Hematopoietic multipotent progenitor cell (in vitro differentiated cells): ENCODE measurements around the gene CFAP299. TPM values are rescaled to one million over a fixed set of nuclear protein-coding genes. Genes with fewer than 3 reads are reported as not detected.
"Not testable (repeated sequence)": the region's sequence is repeated elsewhere in the genome, so short reads cannot be mapped to it uniquely, and the experiment has no call there.

Experiments
- DNase-seq, 3 donors: peaks; one replicate each; pipeline ENCODE4 v3.0.0-alpha.2; 2011 to 2015; ENCODE audit warnings: low read depth in 2 of 3, low spot score in 2 of 3
- total RNA-seq: library from RNA; depleted of rRNA; stranded (reverse); fragments of >200 nt; gene quantifications from one replicate; pipeline ENCODE4 v1.2.3, GENCODE V29; 2012

Gene CFAP299
- total RNA-seq, 1 donor = 0.27 TPM

DNA sequence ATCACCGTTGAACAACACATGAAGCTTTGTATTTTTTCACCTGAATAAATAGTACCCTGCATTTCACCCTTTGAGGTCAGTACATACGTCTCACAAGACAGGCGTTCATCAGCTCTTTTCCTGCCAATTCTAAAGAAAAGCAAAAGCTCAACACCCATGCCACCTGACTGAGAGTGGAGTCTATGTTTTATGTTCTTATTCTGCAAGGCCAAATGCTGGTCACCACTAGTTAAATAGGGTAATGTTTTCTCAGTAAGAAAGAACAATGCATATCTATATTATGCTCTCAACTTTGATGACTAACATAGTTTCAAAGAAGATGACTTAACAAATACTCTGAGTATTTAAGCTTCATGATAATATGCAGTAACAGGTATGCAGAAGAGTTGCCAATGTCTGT lies 358.6 kb downstream of the CFAP299 start:
- no peak for DNase-seq

- DNase-seq = no peak
Measured at GRCh38 chr4:80705311-80705710, 369.8 kb downstream of the CFAP299 start.

DNA sequence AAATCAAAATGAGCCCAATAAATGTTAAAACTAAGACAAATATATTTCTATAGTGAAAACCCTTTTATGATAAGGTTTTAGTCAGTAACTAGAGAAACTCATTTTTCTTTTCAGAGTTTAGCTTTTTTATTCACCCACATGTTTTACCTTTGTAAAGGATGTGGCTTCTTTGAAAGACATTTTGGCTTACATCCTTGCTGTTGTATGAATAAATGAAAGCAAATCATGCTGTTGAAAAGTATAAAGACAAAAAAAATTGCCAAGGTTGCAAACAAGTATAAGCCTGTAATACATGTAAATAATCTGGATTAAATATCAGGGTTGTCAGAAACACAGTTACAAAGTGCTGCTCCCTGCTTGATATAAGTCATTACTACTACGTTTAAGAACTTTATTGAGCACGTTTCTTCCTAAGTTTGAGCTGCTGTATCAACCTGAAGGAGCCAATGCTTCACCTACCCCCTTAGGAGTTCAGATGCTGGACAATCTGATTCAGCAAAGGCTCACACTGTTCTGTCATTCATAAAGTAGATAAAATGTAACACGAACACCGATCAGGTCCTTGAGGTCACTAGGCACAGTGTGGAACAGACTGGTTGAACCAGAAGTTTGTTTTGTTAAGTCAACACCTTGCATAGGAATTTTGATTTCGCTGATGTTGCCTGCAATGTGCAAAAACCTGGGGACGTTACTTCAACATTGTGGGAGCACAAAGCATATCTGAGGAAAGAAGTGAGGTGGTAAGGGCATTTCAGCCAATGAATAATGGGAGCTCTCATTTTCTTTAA lies 373.7 kb downstream of the CFAP299 start:
- no peak for DNase-seq

GRCh38 chr4:80710748-80711451 lies 375.4 kb downstream of the CFAP299 start:
- no peak for DNase-seq

GRCh38 chr4:80711956-80712355 lies 376.4 kb downstream of the CFAP299 start:
- DNase-seq = no peak

DNA sequence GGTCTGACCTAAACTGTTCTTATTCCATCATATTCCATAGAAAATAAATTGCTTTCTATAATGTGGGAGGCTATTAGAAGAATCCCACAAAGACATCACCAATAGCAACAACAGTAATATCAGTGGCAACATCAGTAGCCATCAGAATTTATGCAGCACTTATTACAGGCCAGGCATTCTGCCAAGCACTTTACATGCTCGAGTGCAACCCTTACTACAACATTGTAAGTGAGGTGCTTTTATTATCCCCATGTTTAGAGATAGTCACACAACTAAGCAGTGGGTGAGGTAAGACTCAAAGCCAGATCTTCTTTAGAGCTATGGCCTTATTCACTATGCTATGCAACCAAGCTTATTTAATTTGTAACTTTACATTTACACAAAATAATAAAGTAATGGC lies 377.9 kb downstream of the CFAP299 start:
- no peak for DNase-seq

GRCh38 chr4:80717204-80717603 lies 381.7 kb downstream of the CFAP299 start:
- no peak for DNase-seq

DNA sequence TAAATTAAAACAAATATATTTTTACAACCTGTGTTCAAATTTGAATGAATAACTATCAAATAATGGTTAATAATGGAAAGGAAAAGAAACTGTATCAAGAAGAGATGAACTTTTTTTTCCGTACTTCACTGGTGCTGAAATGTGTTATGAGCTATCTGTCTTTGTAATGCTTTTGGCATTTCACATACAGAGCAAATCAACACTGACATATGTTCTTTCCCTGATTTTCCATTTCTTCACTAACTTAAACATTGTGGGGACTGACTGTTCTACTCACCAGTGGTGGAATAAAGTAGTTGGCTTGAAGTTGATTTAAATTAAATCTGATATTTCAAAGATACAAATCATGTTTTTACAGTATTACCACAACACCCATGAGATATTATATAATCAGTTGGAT lies 390.9 kb downstream of the CFAP299 start:
- no peak for DNase-seq

DNA sequence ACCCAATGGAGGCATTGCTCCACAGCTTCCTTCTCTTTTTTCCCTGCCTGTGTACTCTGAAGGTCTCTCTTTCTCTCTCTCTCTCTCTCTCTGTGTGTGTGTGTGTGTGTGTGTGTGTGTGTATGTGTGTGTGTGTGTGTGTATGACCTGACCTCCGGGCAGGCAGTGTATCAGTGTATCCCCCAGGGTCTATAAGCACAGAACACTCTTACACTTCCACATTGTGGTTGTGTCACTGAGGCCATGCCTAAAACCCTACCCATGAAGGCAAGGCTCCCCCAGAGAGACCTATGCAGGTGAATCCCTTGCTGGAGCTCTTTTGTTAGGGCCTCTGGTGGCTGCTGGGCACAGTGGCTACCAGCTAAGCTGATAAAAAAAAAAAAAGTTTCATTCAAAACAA lies 394.6 kb downstream of the CFAP299 start:
- no peak for DNase-seq

DNA sequence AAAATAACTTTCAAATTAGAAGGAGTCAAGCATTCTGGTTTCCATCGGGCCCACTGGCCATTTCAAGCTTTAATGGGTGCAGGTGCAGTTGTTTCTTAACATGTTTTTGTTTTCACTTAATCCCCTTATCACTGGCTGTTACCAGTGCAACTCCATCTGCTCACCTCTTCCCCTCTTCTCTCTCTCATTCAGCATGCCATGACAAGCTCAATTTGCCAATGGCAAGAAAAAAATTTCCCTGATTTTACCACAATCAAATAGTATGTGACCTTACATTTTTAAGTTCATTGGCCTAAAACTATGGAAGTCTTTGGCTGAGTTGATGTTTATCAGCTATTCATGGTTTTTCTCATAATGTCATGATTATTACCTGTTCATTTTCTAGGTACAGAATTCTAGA lies 395.9 kb downstream of the CFAP299 start:
- DNase-seq = no peak

GRCh38 chr4:80732010-80732409 lies 396.5 kb downstream of the CFAP299 start:
- no peak for DNase-seq

DNA sequence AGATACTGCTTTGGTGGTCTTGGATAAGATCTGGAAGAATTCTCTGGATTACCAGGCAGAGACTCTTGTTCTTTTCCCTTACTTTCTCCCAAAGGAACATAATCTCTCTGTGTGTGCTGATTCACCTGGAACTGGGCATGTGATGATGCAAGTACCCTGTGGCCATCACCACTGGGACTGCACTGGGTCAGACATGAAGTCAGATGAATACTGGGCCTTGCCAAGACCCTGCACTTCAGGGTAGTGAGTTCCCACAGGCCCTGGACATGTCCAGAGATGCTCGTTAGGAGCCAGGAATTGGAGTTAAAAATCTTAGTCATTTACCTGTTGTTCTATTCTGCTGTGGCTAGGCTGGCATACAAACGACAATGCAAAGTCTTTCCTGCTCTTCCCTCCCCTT lies 404.8 kb downstream of the CFAP299 start:
- no peak for DNase-seq

DNA sequence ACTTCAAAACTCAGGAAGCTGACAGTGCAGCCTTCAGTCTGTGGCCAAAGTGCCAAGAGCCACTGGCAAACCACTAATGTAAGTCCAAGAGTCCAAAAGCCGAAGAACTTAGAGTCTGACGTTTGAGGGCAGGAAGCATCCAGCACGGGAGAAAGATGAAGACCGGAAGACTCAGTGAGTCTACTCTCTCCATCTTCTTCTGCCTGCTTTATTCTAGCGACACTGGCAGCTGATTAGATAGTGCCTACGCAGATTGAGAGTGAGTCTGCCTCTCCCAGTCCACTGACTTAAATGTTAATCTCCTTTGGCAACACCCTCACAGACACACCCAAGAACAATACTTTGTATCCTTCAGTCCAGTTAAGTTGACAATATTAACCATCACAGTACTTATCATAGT lies 414.0 kb downstream of the CFAP299 start:
- not testable (repeated sequence) for DNase-seq

DNA sequence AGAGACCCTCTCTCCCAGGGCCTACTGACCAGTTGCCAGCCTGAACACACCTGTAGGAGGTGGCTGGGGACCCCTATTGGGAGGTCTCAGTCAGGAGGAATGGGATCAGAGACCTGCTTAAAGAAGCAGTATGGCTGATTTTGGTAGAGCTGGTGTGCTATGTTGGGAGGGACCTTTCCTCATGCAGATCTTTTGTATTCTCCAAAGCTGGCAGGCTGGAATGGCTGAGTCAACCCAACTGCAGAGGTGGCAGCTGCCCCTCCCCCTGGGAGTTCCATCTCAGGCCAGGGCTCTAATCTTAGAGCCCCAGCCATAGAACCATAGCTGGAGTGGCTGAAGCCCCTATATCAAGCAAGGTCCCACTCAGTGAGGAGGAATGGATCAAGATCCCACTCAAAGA lies 415.7 kb downstream of the CFAP299 start:
- no peak for DNase-seq

DNA sequence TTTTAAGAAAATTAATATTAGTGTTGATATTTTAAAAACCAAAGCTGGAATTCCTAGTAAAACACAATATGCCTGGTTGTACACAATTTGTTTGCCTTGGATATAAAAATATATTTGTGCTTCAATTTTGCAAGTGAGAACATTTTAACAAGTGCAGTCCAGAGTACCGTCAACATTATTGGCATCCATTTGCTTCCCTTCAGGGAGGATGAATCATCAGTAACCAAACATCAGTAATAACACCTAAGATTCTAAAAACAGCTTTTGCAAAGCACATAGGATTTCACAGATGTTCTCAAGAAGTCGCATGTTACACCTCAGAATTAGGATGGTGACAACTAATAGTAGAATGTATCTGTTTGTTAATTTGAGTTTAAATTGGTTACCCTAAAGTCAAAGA lies 432.4 kb downstream of the CFAP299 start:
- no peak for DNase-seq

DNA sequence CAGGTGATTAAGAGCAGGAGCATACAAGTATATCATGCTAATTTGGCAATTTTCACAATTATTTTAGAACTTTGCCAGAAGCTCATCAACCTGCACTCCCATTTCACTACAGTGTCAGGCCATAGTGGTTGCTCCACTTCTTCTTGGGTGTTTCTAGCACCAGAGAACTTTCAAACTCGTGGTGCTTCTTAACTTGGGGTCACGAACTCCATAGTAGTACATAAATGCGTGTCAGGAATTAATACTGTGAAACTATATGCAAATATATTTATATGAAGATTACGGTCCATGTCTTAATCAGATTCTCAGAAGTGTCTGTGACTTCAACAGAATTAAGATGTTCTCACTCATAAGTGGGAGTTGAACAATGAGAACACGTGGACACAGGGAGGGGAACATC lies 440.6 kb downstream of the CFAP299 start:
- no peak for DNase-seq

- no peak for DNase-seq
Measured at GRCh38 chr4:80781431-80781830, 445.9 kb downstream of the CFAP299 start.

DNA sequence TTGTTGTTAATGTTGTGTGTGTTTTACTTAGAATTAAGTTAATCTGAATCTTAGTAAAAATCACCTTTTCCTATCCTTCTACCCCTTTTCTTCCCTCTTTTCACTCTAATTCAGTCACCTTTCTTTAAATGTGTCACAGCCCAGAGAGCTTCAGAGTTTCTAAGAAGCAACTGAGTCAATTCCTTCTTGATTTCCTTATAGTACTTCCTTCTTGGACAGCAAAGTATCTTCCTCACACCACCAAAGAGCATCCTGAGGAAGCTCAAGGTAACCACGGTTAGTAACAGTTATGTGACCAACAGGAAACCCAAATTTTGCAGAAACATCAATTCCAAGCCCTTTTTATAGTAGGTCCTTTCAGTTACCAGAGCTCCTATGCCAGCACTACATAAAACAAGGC lies 451.8 kb downstream of the CFAP299 start:
- DNase-seq = no peak

GRCh38 chr4:80788798-80789197 lies 453.3 kb downstream of the CFAP299 start:
- no peak for DNase-seq

GRCh38 chr4:80790152-80790551 lies 454.6 kb downstream of the CFAP299 start:
- no peak for DNase-seq

DNA sequence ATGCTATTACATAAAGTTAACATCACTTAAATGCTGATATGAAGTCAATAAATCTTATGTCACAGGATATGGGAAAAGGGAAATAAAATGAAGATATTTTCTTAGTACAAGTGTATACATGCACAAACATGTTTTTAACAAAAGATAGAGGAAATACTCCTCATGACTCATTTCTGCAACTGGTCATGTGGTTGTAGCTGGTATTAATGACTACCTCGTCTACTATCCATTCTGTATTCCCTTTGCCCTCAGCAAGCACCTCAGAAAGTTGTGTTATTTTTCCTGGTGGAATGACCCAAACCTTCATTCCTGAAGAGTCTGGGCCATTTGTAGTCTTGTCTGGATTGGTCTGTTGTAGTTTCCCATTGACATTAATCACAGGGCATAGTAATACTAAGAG lies 458.1 kb downstream of the CFAP299 start:
- DNase-seq = not testable (repeated sequence)

DNA sequence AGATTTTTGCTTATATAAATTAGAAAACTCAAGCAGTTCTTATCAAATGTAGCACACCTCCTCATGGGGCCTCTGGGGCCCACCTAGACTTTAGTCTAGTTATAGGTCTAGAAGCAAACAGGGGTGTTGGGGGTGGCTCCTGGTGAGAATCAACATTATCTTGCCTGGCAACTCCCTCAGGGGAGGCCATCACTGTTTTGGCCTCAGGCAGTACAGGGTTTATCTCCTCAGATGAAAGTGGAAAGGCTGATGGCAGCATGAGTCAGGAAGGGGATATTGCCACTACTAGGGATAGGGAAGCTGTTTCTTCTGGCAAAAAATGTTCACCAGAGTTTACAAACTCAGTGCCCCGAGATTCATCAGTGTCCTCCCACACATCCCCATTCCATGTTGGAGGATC lies 462.6 kb downstream of the CFAP299 start:
- no peak for DNase-seq
